Neural progenitor cell (in vitro differentiated cells): Measurements from ENCODE around the gene USP2. TPM values are rescaled to one million over a fixed set of nuclear protein-coding genes. Genes with fewer than 3 reads are reported as not detected.
A peak's percentile ranks its signal among the peaks of the same experiment; 100 is the strongest.

Source experiments
- DNase-seq: peaks from one replicate; pipeline ENCODE4 v3.0.0-alpha.2; 2016; ENCODE audit warnings: low spot score
- H2AFZ ChIP-seq: fragments of 200-600 bp; sonication (generic); replicated peaks from 2 replicates; pipeline ENCODE4 v1.6.1; 2016; ENCODE audit warnings: antibody characterized with exemption
- H3F3A ChIP-seq: fragments of 200-600 bp; sonication (generic); 2 replicates; pipeline ENCODE4 v1.6.1; 2016; ENCODE audit warnings: antibody characterized with exemption, low read depth
- H3K27ac ChIP-seq: fragments of 200-600 bp; sonication (generic); 2 replicates; pipeline ENCODE4 v1.5.1; 2016; ENCODE audit warnings: mild to moderate bottlenecking
- H3K27me3 ChIP-seq: fragments of 200-600 bp; sonication (generic); 2 replicates; pipeline ENCODE4 v1.6.1; 2016; ENCODE audit warnings: mild to moderate bottlenecking, moderate library complexity
- H3K36me3 ChIP-seq: fragments of 200-600 bp; sonication (generic); 2 replicates; pipeline ENCODE4 v1.5.1; 2016
- H3K4me1 ChIP-seq: fragments of 200-600 bp; sonication (generic); 2 replicates; pipeline ENCODE4 v1.6.1; 2016; ENCODE audit warnings: mixed run types
- H3K4me2 ChIP-seq: fragments of 200-600 bp; sonication (generic); 2 replicates; pipeline ENCODE4 v1.6.1; 2016
- H3K4me3 ChIP-seq: fragments of 200-600 bp; sonication (generic); 2 replicates; pipeline ENCODE4 v1.5.1; 2016
- H3K79me2 ChIP-seq: fragments of 200-600 bp; sonication (generic); 2 replicates; pipeline ENCODE4 v1.6.1; 2016; ENCODE audit warnings: low read depth
- H3K9ac ChIP-seq: fragments of 200-600 bp; sonication (generic); 2 replicates; pipeline ENCODE4 v1.6.1; 2016
- H3K9me3 ChIP-seq: fragments of 200-600 bp; sonication (generic); 2 replicates; pipeline ENCODE4 v1.5.1; 2016; ENCODE audit warnings: low read depth
- H4K20me1 ChIP-seq: fragments of 200-600 bp; sonication (generic); 2 replicates; pipeline ENCODE4 v1.6.1; 2016; ENCODE audit warnings: low read depth
- H3K27ac Mint-ChIP-seq: 3 replicates; pipeline ENCODE4 v1.8.0; 2021; ENCODE audit warnings: mixed read lengths
- H3K27me3 Mint-ChIP-seq: 2 replicates; pipeline ENCODE4 v1.8.0; 2022; ENCODE audit warnings: low read depth, mild to moderate bottlenecking, inconsistent platforms, moderate library complexity, mixed read lengths; ENCODE audit not compliant: insufficient read depth
- H3K36me3 Mint-ChIP-seq: 3 replicates; pipeline ENCODE4 v1.8.0; 2021; ENCODE audit warnings: mixed read lengths
- H3K4me1 Mint-ChIP-seq: 3 replicates; pipeline ENCODE4 v1.8.0; 2021; ENCODE audit warnings: mixed read lengths
- H3K4me3 Mint-ChIP-seq: 3 replicates; pipeline ENCODE4 v1.8.0; 2021; ENCODE audit warnings: mild to moderate bottlenecking, moderate library complexity, mixed read lengths
- H3K9me3 Mint-ChIP-seq: 3 replicates; pipeline ENCODE4 v1.8.0; 2020; ENCODE audit warnings: mixed read lengths
- EZH2 ChIP-seq: fragments of 200-600 bp; sonication (generic); IDR thresholded peaks from 2 replicates; pipeline ENCODE4 v1.6.1; 2017; ENCODE audit warnings: antibody characterized with exemption, mild to moderate bottlenecking, moderate library complexity
- EZH2phosphoT487 ChIP-seq: fragments of 200-600 bp; sonication (generic); IDR thresholded peaks from 2 replicates; pipeline ENCODE4 v1.6.1; 2017; ENCODE audit warnings: antibody characterized with exemption
- total RNA-seq: library from RNA; depleted of rRNA; stranded (reverse); fragments of >200 nt; gene quantifications from 2 replicates; pipeline ENCODE4 v1.2.3, GENCODE V29; 2015; ENCODE audit warnings: low replicate concordance
- TF ChIP-seq, protein P1 (sequence below): fragments of 200-600 bp; sonication (generic); IDR thresholded peaks from 2 replicates; pipeline ENCODE4 v1.5.1; 2017; ENCODE audit warnings: antibody characterized with exemption, mild to moderate bottlenecking

The USP2 gene
- total RNA-seq, 1 donor from 2014 or later, result 2.6 TPM

DNA sequence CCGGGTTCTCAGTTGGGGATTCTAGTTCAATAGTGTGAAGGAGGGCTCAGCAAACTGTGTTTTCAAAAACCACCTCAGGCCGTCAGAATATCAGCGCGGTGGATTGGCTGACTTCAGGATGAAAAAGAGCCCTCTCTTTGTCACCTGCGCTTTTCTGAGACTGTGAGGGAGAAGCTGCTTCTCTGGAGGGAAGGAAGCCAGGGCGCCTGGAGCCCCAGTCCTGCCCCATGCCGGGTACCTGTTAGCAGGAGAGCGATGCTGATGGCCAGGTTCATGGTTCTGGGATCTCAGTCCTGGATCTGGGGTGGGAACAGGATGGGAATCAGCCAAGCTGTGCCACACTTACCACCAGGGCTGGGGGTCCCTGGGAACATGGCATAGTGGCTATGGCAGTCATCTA, 39.1 kb upstream of the USP2 start:
- Histone ChIP-seq H3K4me2 (peak overlapping the region; percentile 92), H3K36me3 (no peaks in the 10 kb centered on the region), H3K9ac (no peak overlapping the region), H4K20me1 (peaks cover 26% of the 10 kb centered on the region), H3K9me3 (no peaks in the 10 kb centered on the region), H3K27ac (no peak overlapping the region), H3K4me3 (no peak overlapping the region), H3K79me2 (peaks cover 29% of the 10 kb centered on the region), H2AFZ (no peak overlapping the region), H3F3A (peaks cover 14% of the 10 kb centered on the region), H3K4me1 (peaks cover 16% of the 10 kb centered on the region), H3K27me3 (no peaks in the 10 kb centered on the region)
- peaks cover 6% of the 10 kb centered on the region for H3K27me3 Mint-ChIP-seq
- peaks cover 30% of the 10 kb centered on the region for H3K4me1 Mint-ChIP-seq
- no peak overlapping the region for H3K27ac Mint-ChIP-seq
- no peaks in the 10 kb centered on the region for H3K9me3 Mint-ChIP-seq
- no peak for DNase-seq
- H3K4me3 Mint-ChIP-seq, result no peak overlapping the region
- peaks cover 15% of the 10 kb centered on the region for H3K36me3 Mint-ChIP-seq
- TF ChIP-seq, protein P1, sequence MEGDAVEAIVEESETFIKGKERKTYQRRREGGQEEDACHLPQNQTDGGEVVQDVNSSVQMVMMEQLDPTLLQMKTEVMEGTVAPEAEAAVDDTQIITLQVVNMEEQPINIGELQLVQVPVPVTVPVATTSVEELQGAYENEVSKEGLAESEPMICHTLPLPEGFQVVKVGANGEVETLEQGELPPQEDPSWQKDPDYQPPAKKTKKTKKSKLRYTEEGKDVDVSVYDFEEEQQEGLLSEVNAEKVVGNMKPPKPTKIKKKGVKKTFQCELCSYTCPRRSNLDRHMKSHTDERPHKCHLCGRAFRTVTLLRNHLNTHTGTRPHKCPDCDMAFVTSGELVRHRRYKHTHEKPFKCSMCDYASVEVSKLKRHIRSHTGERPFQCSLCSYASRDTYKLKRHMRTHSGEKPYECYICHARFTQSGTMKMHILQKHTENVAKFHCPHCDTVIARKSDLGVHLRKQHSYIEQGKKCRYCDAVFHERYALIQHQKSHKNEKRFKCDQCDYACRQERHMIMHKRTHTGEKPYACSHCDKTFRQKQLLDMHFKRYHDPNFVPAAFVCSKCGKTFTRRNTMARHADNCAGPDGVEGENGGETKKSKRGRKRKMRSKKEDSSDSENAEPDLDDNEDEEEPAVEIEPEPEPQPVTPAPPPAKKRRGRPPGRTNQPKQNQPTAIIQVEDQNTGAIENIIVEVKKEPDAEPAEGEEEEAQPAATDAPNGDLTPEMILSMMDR, result no peak
- TF ChIP-seq EZH2phosphoT487, result no peak
- TF ChIP-seq EZH2, result no peak

DNA sequence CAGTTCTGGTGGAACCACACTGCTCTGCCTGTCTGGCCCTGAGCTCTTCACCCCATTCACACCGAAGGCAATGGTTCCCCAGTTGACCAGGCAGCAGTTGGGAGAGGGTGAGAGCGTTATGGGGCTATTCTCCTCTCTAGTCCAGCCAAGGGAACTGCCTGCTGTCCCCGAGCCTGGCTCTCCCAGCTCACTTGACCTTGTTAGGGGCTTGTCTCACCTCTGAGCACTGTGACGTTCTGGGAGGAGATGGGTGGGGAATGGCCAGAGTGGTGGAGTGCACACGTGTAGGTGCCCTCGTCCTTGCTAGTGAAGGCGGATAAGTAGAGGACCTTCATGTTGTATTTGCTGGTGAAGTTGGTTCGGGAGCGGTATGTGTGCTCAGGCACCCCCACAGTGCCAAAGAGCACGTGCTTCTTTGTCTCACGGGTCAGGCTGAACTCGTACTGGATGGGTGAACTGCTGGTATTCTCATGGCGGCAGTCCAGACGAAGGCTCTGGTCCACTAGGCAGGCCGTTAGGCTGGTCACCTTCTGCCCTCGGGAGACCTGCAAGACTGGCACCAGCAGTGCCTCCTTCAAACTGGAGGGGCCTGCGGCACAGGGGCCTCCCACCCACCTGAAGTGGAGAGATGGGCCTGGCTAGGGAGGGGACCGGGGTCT, 38.5 kb upstream of the USP2 start:
- H3K36me3 Mint-ChIP-seq, result peaks cover 17% of the 10 kb centered on the region
- H2AFZ ChIP-seq, result no peak overlapping the region
- TF ChIP-seq EZH2phosphoT487 (no peak), EZH2 (no peak)
- TF ChIP-seq, protein P1, result no peak
- peaks cover 30% of the 10 kb centered on the region for H3K4me1 Mint-ChIP-seq
- no peak overlapping the region for H3K4me3 ChIP-seq
- no peaks in the 10 kb centered on the region for H3K9me3 Mint-ChIP-seq
- H3K9ac ChIP-seq, result no peak overlapping the region
- peaks cover 26% of the 10 kb centered on the region for H4K20me1 ChIP-seq
- H3K9me3 ChIP-seq, result no peaks in the 10 kb centered on the region
- no peak overlapping the region for H3K4me2 ChIP-seq
- peaks cover 29% of the 10 kb centered on the region for H3K79me2 ChIP-seq
- H3K27ac ChIP-seq, result no peak overlapping the region
- H3F3A ChIP-seq, result peaks cover 14% of the 10 kb centered on the region
- peak overlapping the region; percentile 48 for H3K4me3 Mint-ChIP-seq
- H3K27ac Mint-ChIP-seq, result no peak overlapping the region
- no peak for DNase-seq
- H3K36me3 ChIP-seq, result no peaks in the 10 kb centered on the region
- no peaks in the 10 kb centered on the region for H3K27me3 ChIP-seq
- H3K4me1 ChIP-seq, result peaks cover 16% of the 10 kb centered on the region
- peaks cover 6% of the 10 kb centered on the region for H3K27me3 Mint-ChIP-seq

DNA sequence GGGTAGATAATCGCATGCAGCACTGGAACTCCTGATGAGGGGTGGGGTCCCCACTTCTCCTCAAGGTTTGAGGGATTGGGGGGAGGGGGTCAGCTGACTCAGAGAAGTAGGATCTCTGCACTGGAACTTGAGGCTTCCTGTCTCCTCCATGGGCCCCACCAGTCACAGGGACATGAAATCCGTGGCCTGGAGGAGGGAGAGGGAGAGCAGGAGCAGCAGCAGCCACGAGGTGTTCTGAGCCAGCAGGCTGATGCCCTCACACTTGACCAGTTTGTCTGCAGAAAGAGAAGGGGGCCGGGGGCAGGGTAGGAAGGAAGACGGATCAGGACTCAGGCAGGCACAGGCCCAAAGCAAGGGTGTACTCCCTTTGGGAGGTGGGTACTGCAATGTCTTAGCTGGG, 37.8 kb upstream of the USP2 start:
- H3K4me3 ChIP-seq, result no peak overlapping the region
- peaks cover 17% of the 10 kb centered on the region for H3K36me3 Mint-ChIP-seq

More for the DNA sequence above, 37.8 kb upstream of the USP2 start:
- DNase-seq, result no peak
- no peak overlapping the region for H3K27ac ChIP-seq
- no peak overlapping the region for H2AFZ ChIP-seq
- peaks cover 29% of the 10 kb centered on the region for H3K79me2 ChIP-seq
- H3K9me3 ChIP-seq, result no peaks in the 10 kb centered on the region
- peaks cover 29% of the 10 kb centered on the region for H3K4me1 Mint-ChIP-seq
- peaks cover 26% of the 10 kb centered on the region for H4K20me1 ChIP-seq
- H3K9ac ChIP-seq, result no peak overlapping the region
- H3K27ac Mint-ChIP-seq, result no peak overlapping the region
- no peak overlapping the region for H3K4me3 Mint-ChIP-seq
- no peaks in the 10 kb centered on the region for H3K27me3 ChIP-seq
- no peak for TF ChIP-seq EZH2
- no peak for TF ChIP-seq EZH2phosphoT487
- TF ChIP-seq, protein P1, result no peak
- peaks cover 16% of the 10 kb centered on the region for H3K4me1 ChIP-seq
- H3K9me3 Mint-ChIP-seq, result no peaks in the 10 kb centered on the region
- no peaks in the 10 kb centered on the region for H3K36me3 ChIP-seq
- no peak overlapping the region for H3K4me2 ChIP-seq
- peaks cover 9% of the 10 kb centered on the region for H3F3A ChIP-seq
- peaks cover 6% of the 10 kb centered on the region for H3K27me3 Mint-ChIP-seq
